HepG2 (cell line): Measurements from ENCODE around the gene ADAMTS12.

Experiments
- ESRRA ChIP-seq: sonication (generic); formaldehyde crosslinking; IDR thresholded peaks from 2 replicates; pipeline ENCODE4 v1.5.1; 2020; ENCODE audit warnings: mild to moderate bottlenecking, low read depth, missing genetic modification reagents
- ETV6 ChIP-seq: sonication (generic); formaldehyde crosslinking; conservative IDR thresholded peaks from 2 replicates; pipeline ENCODE4 v1.4.0; 2020; ENCODE audit warnings: missing genetic modification reagents
- GPN1 ChIP-seq: sonication (generic); formaldehyde crosslinking; IDR thresholded peaks from 2 replicates; pipeline ENCODE4 v1.5.1; 2020; ENCODE audit warnings: missing genetic modification reagents, borderline replicate concordance
- KLF16 ChIP-seq, 2 experiments: sonication (generic) in 1 of 2; formaldehyde crosslinking in 1 of 2; IDR thresholded peaks; 2 replicates each; pipeline versions ENCODE4 v1.6.1 to v1.8.0; 2016 to 2023; ENCODE audit warnings: missing genetic modification reagents in 2 of 2, missing compliant biosample characterization in 1 of 2
- MAFK ChIP-seq, 2 experiments: IDR thresholded peaks in 1 of 2; conservative IDR thresholded peaks in 1 of 2; 2 replicates each; pipeline ENCODE4 v1.6.1; 2011; ENCODE audit warnings: improper control_type of control experiment in 2 of 2, low read length in 2 of 2
- POLR2AphosphoS5 ChIP-seq: IDR thresholded peaks from 2 replicates; pipeline ENCODE4 v1.6.1; 2012; ENCODE audit warnings: low read depth, low read length
- RAD21 ChIP-seq: fragments of 450-650 bp; formaldehyde crosslinking; IDR thresholded peaks from 2 replicates; pipeline ENCODE4 v1.5.0; 2020; ENCODE audit warnings: mild to moderate bottlenecking
- SIX1 ChIP-seq: sonication (generic); formaldehyde crosslinking; IDR thresholded peaks from 2 replicates; pipeline ENCODE4 v1.4.0; 2020; ENCODE audit warnings: missing genetic modification reagents, borderline replicate concordance
- TAF1 ChIP-seq: sonication (generic); formaldehyde crosslinking; IDR thresholded peaks from 2 replicates; pipeline ENCODE4 v1.4.0; 2020; ENCODE audit warnings: missing genetic modification reagents
- TCF7L2 ChIP-seq: IDR thresholded peaks from 2 replicates; pipeline ENCODE4 v1.6.1; 2011; ENCODE audit warnings: mild to moderate bottlenecking, low read depth, low read length, moderate library complexity
- ZBTB49 ChIP-seq: sonication (generic); formaldehyde crosslinking; IDR thresholded peaks from 2 replicates; pipeline ENCODE4 v1.4.0; 2020; ENCODE audit warnings: missing genetic modification reagents, borderline replicate concordance

- no peak for TF ChIP-seq MAFK (conservative IDR thresholded peaks at IDR 0.05 in 1 of 2, IDR thresholded peaks at IDR 0.05 in 1 of 2; ENCODE audit: low read length in 2 of 2)
- TF ChIP-seq KLF16 (CRISPR knock-in tag; IDR thresholded peaks at IDR 0.05), result no peak
- no peak for TF ChIP-seq ZBTB49 (CRISPR knock-in tag)
- TF ChIP-seq RAD21 (CRISPR knock-in tag), result no peak
- no peak for TF ChIP-seq SIX1 (CRISPR knock-in tag)
- TF ChIP-seq ETV6 (CRISPR knock-in tag), result no peak
- TF ChIP-seq TAF1 (CRISPR knock-in tag), result no peak
- TF ChIP-seq ESRRA (CRISPR knock-in tag), result no peak
- TF ChIP-seq POLR2AphosphoS5, result no peak
- no peak for TF ChIP-seq TCF7L2
- TF ChIP-seq GPN1 (CRISPR knock-in tag), result no peak
These were observed 98.5 kb downstream of the ADAMTS12 start for GRCh38 chr5:33793276-33793675.
